Measurements from ENCODE around the gene SLC24A2.
"Not testable (repeated sequence)": the region's sequence is repeated elsewhere in the genome, so short reads cannot be mapped to it uniquely, and the experiment has no call there.

Gene SLC24A2

DNA sequence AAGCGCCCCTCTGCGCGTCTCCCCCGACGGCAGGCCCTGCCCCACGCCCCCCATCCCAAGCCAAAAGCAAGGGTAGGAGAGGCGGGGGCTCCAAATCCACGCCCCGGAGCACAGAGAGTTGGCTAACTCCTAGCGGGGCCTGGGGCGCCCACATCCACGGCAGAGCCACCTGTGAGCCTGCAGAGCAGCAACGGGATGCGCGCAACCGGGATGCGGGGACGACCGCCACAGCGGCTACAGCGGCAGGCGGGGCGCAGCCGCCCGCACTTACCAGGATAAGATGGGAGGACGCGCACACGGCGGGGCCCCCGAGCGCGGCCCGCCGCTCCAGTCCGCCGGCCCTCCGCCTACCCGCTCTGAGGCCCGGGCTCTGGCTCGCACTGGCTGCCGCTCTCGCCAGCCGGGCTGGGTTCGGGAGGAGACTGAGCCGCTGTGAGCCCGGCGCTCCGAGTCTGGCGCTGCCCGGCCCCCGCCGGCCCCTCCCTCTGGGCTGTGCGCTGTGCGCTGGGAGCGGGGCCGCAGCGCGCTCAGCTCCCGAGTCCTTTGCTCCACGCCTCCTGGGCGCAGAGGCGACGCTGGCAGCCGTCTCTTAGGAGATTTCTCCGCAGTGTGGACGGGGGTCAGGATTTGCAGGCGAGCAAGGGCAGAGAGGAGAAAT is at the start of gene SLC24A2:
SLC24A2 (minus strand) TSS at position 424 of the 658 bp plus-strand sequence.
- DNase-seq: no peak

- not testable (repeated sequence) for DNase-seq
These were observed 44.5 kb upstream of the SLC24A2 start for GRCh38 chr9:19833331-19833730.

DNA sequence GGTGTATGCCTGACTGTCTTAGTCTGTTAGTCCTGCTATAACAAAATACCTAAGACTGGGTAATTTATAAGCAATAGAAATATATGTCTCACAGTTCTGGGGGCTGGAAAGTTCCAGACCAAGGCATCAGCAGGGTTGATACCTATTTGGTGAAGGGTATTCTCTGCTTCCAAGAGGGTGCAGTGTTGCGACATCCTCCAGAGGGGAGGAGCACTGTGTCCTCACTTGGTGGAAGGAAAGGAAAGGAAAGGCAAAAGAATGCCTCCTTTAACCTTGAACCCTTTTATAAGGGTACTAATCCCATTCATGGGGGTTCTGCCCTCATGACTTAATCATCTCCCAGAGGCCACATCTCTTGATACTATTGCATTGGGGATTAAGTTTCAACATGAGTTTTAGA is 42.0 kb upstream of the SLC24A2 start:
- DNase-seq: no peak

- DNase-seq: no peak
These were observed 39.8 kb upstream of the SLC24A2 start for GRCh38 chr9:19828576-19829109.

DNA sequence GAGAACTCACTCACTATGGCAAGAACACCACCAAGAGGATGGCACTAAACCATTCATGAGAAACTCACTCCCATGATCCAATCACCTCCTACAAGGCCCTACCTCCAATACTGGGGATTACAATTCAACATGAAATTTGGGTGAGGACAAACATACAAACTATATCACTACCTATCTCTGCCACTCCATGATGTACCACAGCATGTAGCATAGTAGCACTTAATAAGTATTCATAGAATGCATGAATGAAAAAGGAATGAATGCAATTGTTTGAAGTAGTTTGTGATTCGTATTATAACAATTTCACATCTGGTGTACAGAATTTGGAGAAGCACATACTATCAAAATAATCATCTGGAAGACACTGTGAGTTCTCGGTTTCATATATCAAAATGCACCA is 27.9 kb upstream of the SLC24A2 start:
- DNase-seq: no peak

GRCh38 chr9:19812194-19812593 is 23.4 kb upstream of the SLC24A2 start:
- DNase-seq: no peak

DNA sequence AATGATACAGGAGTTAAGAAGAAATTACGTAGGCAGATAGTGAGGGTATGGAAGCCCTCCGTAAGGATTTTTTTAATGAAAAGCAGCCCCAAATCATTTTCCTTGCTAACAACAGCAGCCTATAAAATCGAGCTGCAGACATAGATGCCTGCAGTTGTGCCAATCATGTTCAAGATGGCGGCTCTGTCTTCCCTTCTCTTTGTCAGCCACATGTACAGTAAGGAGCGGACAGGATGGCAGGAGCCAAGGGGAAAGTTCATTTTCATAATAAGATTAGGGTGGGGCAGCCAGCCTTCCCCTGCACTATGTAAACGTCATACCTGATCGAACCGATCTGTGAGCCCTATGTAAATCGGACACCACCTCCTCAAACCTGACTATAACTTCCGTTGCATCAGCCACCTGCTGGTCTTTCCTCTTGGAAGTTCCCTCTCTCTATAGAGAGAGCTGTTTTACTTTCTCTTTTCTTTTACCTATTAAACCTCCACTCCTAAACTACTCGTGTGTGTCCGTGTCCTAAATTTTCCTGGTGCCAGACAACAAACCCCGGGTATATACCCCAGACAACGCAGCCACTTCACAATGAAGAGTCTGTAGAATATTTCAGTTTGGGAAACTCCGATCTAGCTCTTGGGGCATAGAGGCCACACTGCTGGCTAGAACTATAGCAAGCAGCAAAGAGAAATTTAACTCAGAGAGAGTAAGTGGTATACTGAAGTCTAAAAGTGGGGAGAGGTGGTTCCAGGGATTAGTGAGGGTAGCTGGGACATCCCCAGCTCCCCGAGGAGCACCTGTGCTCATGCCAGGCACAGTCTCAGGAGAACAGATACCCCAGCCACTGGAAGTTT is 20.8 kb upstream of the SLC24A2 start:
- no peak for DNase-seq

DNA sequence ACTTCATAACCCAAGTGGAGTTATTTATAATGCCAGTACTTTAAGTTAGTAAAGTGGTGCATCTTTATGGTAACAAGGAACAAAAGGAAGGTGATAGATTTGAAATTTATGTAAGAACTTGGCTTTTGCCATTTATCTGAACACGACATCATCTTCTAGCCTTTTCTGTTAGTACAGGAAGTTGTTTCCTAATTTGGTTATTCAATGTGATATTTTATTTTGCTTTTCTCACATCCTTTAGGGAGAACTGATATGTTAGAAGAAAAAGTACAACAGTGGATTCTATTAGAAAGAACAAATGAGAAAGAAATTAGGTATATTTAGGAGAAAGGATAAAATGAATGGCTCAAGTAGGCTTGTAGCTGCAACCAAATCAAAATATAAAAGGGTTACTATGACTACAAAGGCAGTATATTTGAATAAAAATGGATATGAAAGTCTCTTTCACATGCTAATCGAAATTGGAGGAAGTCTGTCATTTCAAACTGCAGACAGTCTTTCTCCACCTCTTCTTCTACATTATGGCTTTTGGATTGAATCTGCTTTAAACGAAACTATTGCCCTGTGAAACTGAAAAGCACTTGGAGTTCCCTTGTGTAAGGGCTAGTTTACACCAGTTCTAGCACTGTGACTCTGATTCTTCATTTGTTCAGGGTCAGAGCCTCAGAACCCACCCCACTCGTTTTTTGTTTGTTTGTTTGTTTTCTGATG is 18.5 kb upstream of the SLC24A2 start:
- no peak for DNase-seq

DNA sequence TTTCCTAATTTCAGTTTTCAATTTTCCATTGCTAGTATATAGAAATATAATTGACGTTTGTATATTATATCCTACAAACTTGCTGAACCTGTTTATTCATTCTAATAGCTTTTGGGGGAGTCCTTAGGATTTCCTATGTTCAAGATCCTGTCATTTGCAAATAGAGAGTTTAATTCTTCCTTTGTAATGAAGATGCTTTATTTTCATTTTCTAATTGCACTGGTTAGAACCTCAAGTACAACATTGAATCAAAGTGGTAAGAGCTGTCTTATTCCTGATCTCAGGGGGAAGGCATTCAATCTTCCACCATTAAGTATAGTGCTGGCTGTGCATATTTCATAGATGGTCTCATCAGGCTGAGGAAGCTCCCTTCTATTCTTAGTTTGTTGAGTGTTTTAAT is 15.6 kb upstream of the SLC24A2 start:
- no peak for DNase-seq

DNA sequence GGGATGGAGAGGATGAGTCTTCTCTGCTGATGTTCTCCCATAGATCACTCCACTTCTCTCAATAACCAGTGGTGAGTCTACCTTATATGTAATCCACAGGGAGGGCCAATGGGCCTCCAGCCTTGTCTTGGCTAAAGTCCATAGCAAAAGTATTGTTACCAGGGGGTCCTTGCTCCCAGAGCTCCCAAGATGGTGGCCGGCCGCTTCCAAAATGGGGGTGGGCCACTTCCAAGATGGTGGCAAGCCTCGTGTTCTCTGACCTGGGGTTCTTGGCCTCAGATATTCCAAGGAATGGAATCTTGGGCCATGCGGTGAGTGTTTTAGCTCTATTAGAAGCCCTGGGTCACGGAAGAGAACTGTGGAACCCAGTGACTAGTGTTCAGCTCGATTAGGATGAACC is 12.0 kb upstream of the SLC24A2 start:
- DNase-seq: no peak

DNA sequence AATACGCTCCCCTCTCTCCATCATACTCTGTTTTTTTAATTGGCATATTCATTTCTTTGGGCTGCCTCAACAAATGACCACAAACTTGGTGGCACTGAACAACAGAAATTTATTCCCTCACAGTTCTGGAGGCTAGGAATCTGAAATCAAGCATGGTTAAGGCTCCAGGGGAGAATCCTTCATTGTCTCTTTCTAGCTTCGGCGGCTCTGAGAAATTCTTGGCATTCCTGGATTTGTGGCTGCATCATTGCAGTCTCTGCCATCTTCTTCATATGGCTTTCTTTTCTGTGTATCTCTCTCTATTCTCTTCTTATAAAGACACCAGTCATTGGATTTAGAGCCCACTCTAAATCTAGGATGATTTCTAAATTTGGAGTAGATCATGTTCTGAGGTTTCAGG is 10.9 kb upstream of the SLC24A2 start:
- no peak for DNase-seq

- no peak for DNase-seq
These were observed 685 bp downstream of the SLC24A2 start for GRCh38 chr9:19788152-19788551.

DNA sequence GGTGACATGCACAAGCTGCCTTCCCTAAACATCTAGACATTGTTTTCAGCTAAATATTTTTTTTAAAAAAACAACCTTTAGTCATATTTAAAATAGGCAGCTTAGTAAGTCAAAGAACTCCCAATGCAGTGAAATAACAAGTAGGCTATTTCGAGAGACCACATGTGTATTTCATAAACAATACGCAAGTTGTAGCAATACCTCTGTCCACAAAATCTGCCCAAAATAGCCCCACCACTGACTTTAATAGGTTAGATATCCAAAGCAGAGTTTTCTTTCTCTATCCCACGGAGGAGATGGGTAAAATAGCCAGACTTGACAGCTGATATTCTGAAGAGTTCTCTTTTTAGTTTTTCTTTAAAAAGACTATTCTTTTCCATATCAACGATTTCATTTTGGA is 1.2 kb downstream of the SLC24A2 start:
- DNase-seq: no peak

GRCh38 chr9:19785230-19785629 is 3.6 kb downstream of the SLC24A2 start:
- DNase-seq: no peak

GRCh38 chr9:19784136-19784535 is 4.7 kb downstream of the SLC24A2 start:
- DNase-seq: no peak

GRCh38 chr9:19783500-19783899 is 5.3 kb downstream of the SLC24A2 start:
- no peak for DNase-seq

DNA sequence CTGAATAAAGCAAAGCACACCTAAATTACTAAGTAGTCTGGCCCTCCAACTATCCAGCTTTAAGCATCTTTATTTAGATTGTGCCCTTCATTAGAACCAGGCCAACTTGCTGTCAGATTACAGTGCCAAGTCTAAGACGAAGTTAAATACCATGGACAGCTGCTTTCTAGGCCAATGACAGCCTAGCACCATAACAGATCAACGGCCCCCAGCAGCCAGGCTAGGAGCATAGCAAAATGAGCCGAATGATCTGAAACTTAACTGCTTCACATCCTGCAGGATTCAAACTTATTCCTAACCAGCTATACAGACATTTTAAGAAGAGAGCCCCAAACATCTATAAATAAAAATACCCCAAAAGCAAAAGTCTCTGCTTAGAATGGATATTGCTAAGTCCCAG is 6.8 kb downstream of the SLC24A2 start:
- DNase-seq: no peak

DNA sequence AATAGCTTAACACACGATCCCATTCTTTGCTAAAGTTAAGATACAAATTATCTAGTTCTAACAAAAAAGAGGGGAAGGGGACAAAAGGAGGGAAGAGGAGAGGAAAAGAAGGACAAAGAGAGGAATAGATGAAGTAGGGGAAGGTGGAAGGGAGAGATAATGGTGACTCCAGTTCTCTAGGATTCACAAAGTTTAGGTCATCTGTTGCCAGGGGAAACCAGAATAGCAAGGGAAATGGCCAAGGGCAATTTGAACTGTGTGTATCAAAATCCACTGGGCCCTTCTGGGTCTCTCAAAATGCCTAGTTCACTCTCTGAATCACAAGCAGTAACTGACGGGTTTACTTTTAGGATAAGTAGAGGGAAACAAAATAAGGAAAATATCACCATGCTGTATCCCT is 7.6 kb downstream of the SLC24A2 start:
- no peak for DNase-seq

DNA sequence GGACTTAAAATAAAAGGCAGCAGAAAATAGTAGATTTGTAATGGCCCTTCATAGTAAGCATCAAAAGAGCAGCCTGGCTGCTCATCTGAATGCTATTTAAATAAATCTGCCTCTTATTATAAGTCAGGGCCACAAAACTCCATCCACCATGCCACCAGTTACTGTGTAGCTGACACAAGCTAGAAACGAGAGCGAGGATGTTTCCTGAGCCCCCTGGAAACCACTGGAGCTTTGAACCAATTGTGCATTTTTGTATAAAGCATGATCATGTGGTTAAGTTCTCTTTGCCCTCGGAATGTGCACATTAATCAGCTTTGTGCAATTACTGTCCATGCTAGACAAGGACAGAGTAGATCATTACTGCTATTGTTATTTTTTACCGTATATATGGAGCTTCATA is 17.4 kb downstream of the SLC24A2 start:
- DNase-seq: no peak

- no peak for DNase-seq
These were observed 17.9 kb downstream of the SLC24A2 start for GRCh38 chr9:19770973-19771372.

- DNase-seq: no peak
These were observed 19.6 kb downstream of the SLC24A2 start for GRCh38 chr9:19769213-19769612.

- no peak for DNase-seq
These were observed 20.0 kb downstream of the SLC24A2 start for GRCh38 chr9:19768798-19769197.

DNA sequence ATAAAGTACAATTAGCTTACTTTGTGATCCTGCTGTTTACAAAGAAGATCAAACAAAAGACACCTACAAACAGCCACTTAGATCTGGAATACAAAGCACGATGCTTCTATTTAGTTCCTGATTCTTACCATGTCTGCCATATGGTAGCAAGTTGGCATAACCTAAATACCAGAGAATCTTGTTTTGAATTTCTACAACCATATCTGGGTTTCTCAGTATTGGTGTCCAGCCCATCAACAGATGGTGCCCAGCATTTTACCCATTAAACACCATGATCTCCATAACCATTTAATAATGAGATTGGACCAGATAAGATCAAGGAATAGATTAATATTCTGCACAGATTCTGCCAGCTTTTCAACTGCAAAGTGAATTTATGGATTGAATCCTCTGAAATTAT is 29.8 kb downstream of the SLC24A2 start:
- no peak for DNase-seq

DNA sequence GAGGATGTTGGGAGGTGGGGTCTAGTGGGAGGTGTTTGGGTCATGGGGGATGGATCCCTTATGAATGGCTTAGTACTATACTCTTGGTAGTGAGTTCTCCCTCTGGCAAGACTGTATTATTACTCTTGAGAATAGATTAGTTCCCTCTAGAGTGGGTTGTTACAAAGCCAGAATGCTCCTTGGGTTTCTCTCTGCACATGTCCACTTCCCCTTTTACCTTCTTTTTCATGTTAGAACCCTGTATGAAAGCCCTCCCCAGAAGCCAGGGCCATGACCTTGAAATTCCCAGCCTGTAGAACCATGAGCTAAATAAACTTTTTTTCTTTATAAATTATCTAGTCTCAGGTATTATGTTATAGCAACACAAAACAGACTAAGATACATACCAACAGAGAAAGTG is 31.1 kb downstream of the SLC24A2 start:
- DNase-seq: no peak
